K562 (cell line): ENCODE results near the gene IL1B. TPM values are rescaled to one million over a fixed set of nuclear protein-coding genes. Genes with fewer than 3 reads are reported as not detected.

ENCODE experiments used
- ATAC-seq: fragments of 200-7000 bp; cut with Tn5 transposase; 3 replicates; pipeline ENCODE4 v1.9.1; 2020; ENCODE audit warnings: moderate library complexity
- BruUV-seq: library from RNA; stranded (reverse); fragments of 400-500 nt; replicated peaks from 2 replicates; lab custom pipeline; 2021; lab: Mats Ljungman, UMichigan
- CTCF ChIA-PET: fragments of 300-600 bp; formaldehyde crosslinking; extraction: SDS; loops from one replicate; lab custom pipeline; 2021; ENCODE audit warnings: low intra/inter-chr PET ratio; lab: Yijun Ruan, JAX
- POLR2A ChIA-PET: fragments of 300-600, 350-650 bp; sonication (Branson Sonifier 250); formaldehyde crosslinking; extraction: SDS; loops from one replicate; lab custom pipeline; 2021; ENCODE audit warnings: antibody characterized with exemption, inconsistent platforms; lab: Yijun Ruan, JAX
- DNase-seq, 4 experiments: peaks; one replicate each; pipeline versions ENCODE4 v3.0.0 to v3.0.0-alpha.2; 2011 to 2018; ENCODE audit warnings: low spot score in 3 of 4, mixed read lengths in 3 of 4; ENCODE audit errors: extremely low read depth in 1 of 4
- FAIRE-seq: peaks from 2 replicates; lab custom pipeline; 2011; peaks lifted over from hg19 to GRCh38; lab: Jason Lieb, UNC
- H2AFZ ChIP-seq: 2 replicates; pipeline ENCODE4 v1.6.0; 2011; ENCODE audit warnings: low read depth, low read length, control low read depth, inconsistent platforms
- H3K27ac ChIP-seq: fragments of 200-600 bp; 3 replicates; pipeline ENCODE4 v1.8.0; 2011; ENCODE audit warnings: low read depth, mild to moderate bottlenecking, control low read depth, inconsistent platforms, low read length, moderate library complexity, mixed read lengths; ENCODE audit errors: extremely low read depth
- H3K27me3 ChIP-seq, 2 experiments: fragments of 300-600 bp in 1 of 2; 2 replicates in 1 of 2; 3 replicates in 1 of 2; pipeline versions ENCODE4 v1.6.0 to v1.8.0; 2011; ENCODE audit warnings: inconsistent platforms in 2 of 2, low read length in 2 of 2, mild to moderate bottlenecking in 1 of 2, mixed read lengths in 1 of 2, moderate library complexity in 1 of 2; ENCODE audit not compliant: control insufficient read depth in 2 of 2, insufficient read depth in 2 of 2
- H3K36me3 ChIP-seq: fragments of 300-600 bp; 3 replicates; pipeline ENCODE4 v1.8.0; 2011; ENCODE audit warnings: mild to moderate bottlenecking, low read length, inconsistent platforms; ENCODE audit not compliant: control insufficient read depth, insufficient read depth
- H3K4me1 ChIP-seq, 2 experiments: fragments of 200-600 bp in 1 of 2; replicated peaks in 1 of 2; 2 replicates in 1 of 2; 3 replicates in 1 of 2; pipeline versions ENCODE4 v1.5.1 to v1.8.0; 2011; ENCODE audit warnings: inconsistent platforms in 2 of 2, low read length in 2 of 2, mild to moderate bottlenecking in 1 of 2, mixed read lengths in 1 of 2, moderate library complexity in 1 of 2; ENCODE audit not compliant: control insufficient read depth in 2 of 2, insufficient read depth in 2 of 2
- H3K4me2 ChIP-seq: 2 replicates; pipeline ENCODE4 v1.6.1; 2011; ENCODE audit warnings: low read length, control low read depth, inconsistent platforms, mixed read lengths; ENCODE audit not compliant: insufficient read depth
- H3K4me3 ChIP-seq: fragments of 200-600 bp; sonication (generic), shearing (Covaris generic); 2 replicates; pipeline ENCODE4 v1.5.1; 2016; ENCODE audit warnings: control low read depth, inconsistent platforms
- H3K79me2 ChIP-seq: fragments of 200-600 bp; 3 replicates; pipeline ENCODE4 v1.8.0; 2011; ENCODE audit warnings: low read length, inconsistent platforms; ENCODE audit not compliant: control insufficient read depth, insufficient read depth
- H3K9ac ChIP-seq, 2 experiments: 2 replicates each; pipeline versions ENCODE4 v1.6.0 to v1.6.1; 2011; ENCODE audit warnings: low read depth in 2 of 2, low read length in 2 of 2, control low read depth in 1 of 2, inconsistent platforms in 1 of 2, mild to moderate bottlenecking in 1 of 2, mixed read lengths in 1 of 2; ENCODE audit not compliant: insufficient read depth in 1 of 2
- H3K9me1 ChIP-seq: one replicate; pipeline ENCODE4 v1.6.0; 2011; ENCODE audit warnings: inconsistent platforms, mild to moderate bottlenecking, low read length, moderate library complexity; ENCODE audit not compliant: control insufficient read depth, insufficient read depth
- H3K9me3 ChIP-seq: replicated peaks from 2 replicates; pipeline ENCODE4 v1.5.1; 2011; ENCODE audit warnings: low read depth, low read length, inconsistent platforms; ENCODE audit not compliant: control insufficient read depth, insufficient read depth
- H4K20me1 ChIP-seq: replicated peaks from 2 replicates; pipeline ENCODE4 v1.6.1; 2011; ENCODE audit warnings: low read length, inconsistent platforms, mixed read lengths; ENCODE audit not compliant: control insufficient read depth, insufficient read depth
- ATF7 ChIP-seq: fragments of 450-650 bp; IDR thresholded peaks from 2 replicates; pipeline ENCODE4 v1.7.1; 2014; ENCODE audit warnings: mild to moderate bottlenecking, moderate library complexity
- CAMTA2 ChIP-seq: fragments of 250-450 bp; sonication (Bioruptor Pico); conservative IDR thresholded peaks from 2 replicates; pipeline ENCODE4 v1.5.1; 2022
- FOSL1 ChIP-seq: fragments of 200-800 bp; sonication (Bioruptor generic); conservative IDR thresholded peaks from 2 replicates; pipeline ENCODE4 v1.6.1; 2016; ENCODE audit warnings: missing genetic modification characterization, missing compliant biosample characterization
- JUN ChIP-seq, 2 experiments: sonication (generic) in 1 of 2; formaldehyde crosslinking in 1 of 2; IDR thresholded peaks; 2 replicates each; pipeline versions ENCODE4 v1.6.1 to v1.8.0; 2012 to 2022; ENCODE audit warnings: borderline replicate concordance in 2 of 2, mild to moderate bottlenecking in 2 of 2, improper control_type of control experiment in 1 of 2, low read depth in 1 of 2, low read length in 1 of 2, missing genetic modification reagents in 1 of 2
- KLF1 ChIP-seq: fragments of 450-650 bp; IDR thresholded peaks from 2 replicates; pipeline ENCODE4 v1.6.1; 2016; ENCODE audit warnings: missing genetic modification characterization, missing compliant biosample characterization
- RNF2 ChIP-seq: sonication (generic); IDR thresholded peaks from 2 replicates; pipeline ENCODE4 v1.6.1; 2016
- SMAD4 ChIP-seq: fragments of 250-450 bp; sonication (Bioruptor Pico); conservative IDR thresholded peaks from 2 replicates; pipeline ENCODE4 v1.8.0; 2021; ENCODE audit warnings: inconsistent platforms, mild to moderate bottlenecking, moderate library complexity
- SRSF1 ChIP-seq: fragments of 200-400 bp; formaldehyde crosslinking; IDR thresholded peaks from 2 replicates; pipeline ENCODE4 v1.6.1; 2017; ENCODE audit warnings: mild to moderate bottlenecking, low read depth, low read length, moderate library complexity
- WGBS: fragments of 100-300 bp; shearing (Covaris generic); methylation state at CpG from one replicate; pipeline ENCODE4 v1.1.6; 2016; ENCODE audit warnings: low coverage, mixed read lengths; ENCODE audit not compliant: insufficient coverage; ENCODE audit errors: missing lambda C conversion rate; 5-methylcytosine and 5-hydroxymethylcytosine counted together
- in situ Hi-C: fragments of 300-500 bp; cut with MboI; formaldehyde crosslinking; loops from 4 replicates; pipeline ENCODE4 v1.15.0; 2018; ENCODE audit warnings: inconsistent platforms, mixed read lengths
- intact Hi-C: fragments of 100-400 bp; cut with micrococcal nuclease; formaldehyde crosslinking; loops from 2 replicates; pipeline ENCODE4 v1.14.2; 2022
- polyA plus RNA-seq, 8 experiments: library from polyadenylated mRNA; depleted of rRNA in 4 of 8; stranded (reverse) in 5 of 8; unstranded in 3 of 8; fragments of >200 nt; fragmentation: Nextera tagmentation in 2 of 8; fragmentation: Illumina TruSeq in 1 of 8; extraction: Ambion mirVana in 2 of 8; extraction: Trizol in 1 of 8; gene quantifications; 2 replicates each; pipeline versions ENCODE4 v1.2.1 to v1.2.3, GENCODE V29; 2011 to 2014; ENCODE audit warnings: inconsistent platforms in 1 of 8, missing spikeins in 1 of 8
- total RNA-seq, 7 experiments: library from RNA; depleted of rRNA in 6 of 7; stranded (reverse); fragments of >200 nt in 6 of 7; fragmentation: Illumina TruSeq in 2 of 7; extraction: Trizol in 2 of 7; gene quantifications; 2 replicates each; pipeline versions ENCODE4 v1.2.1 to v1.2.3, GENCODE V29; 2011 to 2021; ENCODE audit warnings: low replicate concordance in 1 of 7
- TF ChIP-seq, protein P1 (sequence below): fragments of 450-650 bp; IDR thresholded peaks from 2 replicates; pipeline ENCODE4 v1.6.1; 2016; ENCODE audit warnings: mild to moderate bottlenecking
- TF ChIP-seq, protein P2 (sequence below), 2 experiments: fragments of 250-450 bp in 1 of 2; fragments of 450-650 bp in 1 of 2; sonication (Bioruptor Pico) in 1 of 2; IDR thresholded peaks; 2 replicates each; pipeline versions ENCODE4 v1.6.1 to v1.8.0; 2016 to 2021; ENCODE audit warnings: mild to moderate bottlenecking in 2 of 2, moderate library complexity in 2 of 2, missing compliant biosample characterization in 1 of 2, missing genetic modification characterization in 1 of 2
- TF ChIP-seq, protein P3 (sequence below): sonication (generic); IDR thresholded peaks from 2 replicates; pipeline ENCODE4 v1.6.1; 2016
- TF ChIP-seq, protein P4 (sequence below): fragments of 250-450 bp; sonication (Bioruptor Pico); IDR thresholded peaks from 2 replicates; pipeline ENCODE4 v1.4.0; 2020; ENCODE audit warnings: borderline replicate concordance
- TF ChIP-seq, protein P5 (sequence below): IDR thresholded peaks from 2 replicates; pipeline ENCODE4 v1.6.1; 2016; ENCODE audit warnings: missing genetic modification characterization, missing compliant biosample characterization

The IL1B gene
- total and polyA plus RNA-seq, 9 of the 15 experiments (the other 6 are each of a cell fraction or from before 2014, with no cell fraction given), result 0.29 TPM; not detected in 8

DNA sequence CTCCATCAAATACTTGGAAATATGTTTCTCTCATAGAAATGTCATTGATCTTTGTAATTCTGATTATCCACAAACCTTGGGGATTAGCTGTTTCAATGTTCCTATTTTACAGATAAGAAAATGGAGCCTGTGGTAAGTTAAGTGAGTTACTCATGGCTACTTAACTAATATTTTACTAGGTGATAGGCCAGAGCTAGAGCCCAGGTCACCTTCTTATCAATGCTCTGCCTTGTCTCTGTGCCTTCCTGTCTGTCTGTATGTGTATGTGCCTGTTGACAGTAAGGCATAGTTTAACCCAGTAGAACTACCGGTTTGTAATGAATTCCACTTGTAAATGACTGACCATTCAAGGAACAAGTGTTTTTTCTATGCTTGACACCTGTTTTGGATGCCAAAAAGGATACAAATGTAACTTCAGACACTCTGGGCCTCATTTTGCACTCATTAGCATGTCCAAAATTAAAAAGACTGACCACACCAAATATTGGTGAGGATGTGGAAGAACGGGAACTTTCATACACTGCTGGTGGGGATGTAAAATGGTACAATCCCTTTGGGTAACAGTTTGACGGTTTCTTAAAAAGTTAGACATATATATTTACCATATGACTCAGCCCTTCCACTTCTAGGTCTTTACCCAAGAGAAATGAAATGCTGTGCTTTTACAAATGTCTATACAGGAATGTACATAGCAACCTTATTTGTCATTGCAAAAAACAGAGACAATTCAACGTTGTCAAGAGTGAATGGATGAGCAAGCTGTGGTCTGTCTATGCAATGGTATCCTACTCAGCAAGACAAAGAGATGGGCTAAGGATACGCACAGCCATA lies 32.7 kb downstream of the IL1B start:
- DNase-seq (peak in 3 of 4 experiments; percentile 31 to 52 (median 43)), ATAC-seq (peak; percentile 70), FAIRE-seq (peak; percentile 70)
- intact Hi-C loops, result no loop called here
- Histone ChIP-seq H3K4me1 (peaks cover 0 to 7% of the 10 kb centered on the region in 2 experiments; a peak in 2 of 5 replicates), H3K4me3 (no peak overlapping the region), H3K79me2 (no peaks in the 10 kb centered on the region), H3K27me3 (no peaks in the 10 kb centered on the region), H3K4me2 (no peak overlapping the region; the same call in 1 of the 2 replicates), H3K9me1 (no peaks in the 10 kb centered on the region), H4K20me1 (no peaks in the 10 kb centered on the region), H3K36me3 (no peaks in the 10 kb centered on the region), H2AFZ (peak overlapping the region; percentile 15), H3K9me3 (no peaks in the 10 kb centered on the region), H3K9ac (no peak overlapping the region), H3K27ac (no peak overlapping the region)
- ChIA-PET CTCF (no interaction called here), POLR2A (interaction anchor here (2.3 kb wide), 1 partner anchor 11 kb away, joined by 7 read pairs; no protein-coding TSS in a partner anchor)
- 26% methylated on average over 5 of the region's 5 CpGs for WGBS
- no TSS peak for BruUV-seq
- in situ Hi-C loops, result no loop called here
- TF ChIP-seq, protein P1, sequence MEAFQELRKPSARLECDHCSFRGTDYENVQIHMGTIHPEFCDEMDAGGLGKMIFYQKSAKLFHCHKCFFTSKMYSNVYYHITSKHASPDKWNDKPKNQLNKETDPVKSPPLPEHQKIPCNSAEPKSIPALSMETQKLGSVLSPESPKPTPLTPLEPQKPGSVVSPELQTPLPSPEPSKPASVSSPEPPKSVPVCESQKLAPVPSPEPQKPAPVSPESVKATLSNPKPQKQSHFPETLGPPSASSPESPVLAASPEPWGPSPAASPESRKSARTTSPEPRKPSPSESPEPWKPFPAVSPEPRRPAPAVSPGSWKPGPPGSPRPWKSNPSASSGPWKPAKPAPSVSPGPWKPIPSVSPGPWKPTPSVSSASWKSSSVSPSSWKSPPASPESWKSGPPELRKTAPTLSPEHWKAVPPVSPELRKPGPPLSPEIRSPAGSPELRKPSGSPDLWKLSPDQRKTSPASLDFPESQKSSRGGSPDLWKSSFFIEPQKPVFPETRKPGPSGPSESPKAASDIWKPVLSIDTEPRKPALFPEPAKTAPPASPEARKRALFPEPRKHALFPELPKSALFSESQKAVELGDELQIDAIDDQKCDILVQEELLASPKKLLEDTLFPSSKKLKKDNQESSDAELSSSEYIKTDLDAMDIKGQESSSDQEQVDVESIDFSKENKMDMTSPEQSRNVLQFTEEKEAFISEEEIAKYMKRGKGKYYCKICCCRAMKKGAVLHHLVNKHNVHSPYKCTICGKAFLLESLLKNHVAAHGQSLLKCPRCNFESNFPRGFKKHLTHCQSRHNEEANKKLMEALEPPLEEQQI, result no peak
- TF ChIP-seq CAMTA2 (CRISPR knock-in tag), result no peak
- no peak for TF ChIP-seq KLF1 (tag)
- peak; percentile 55 for TF ChIP-seq FOSL1 (tag)
- peak; percentile 72 for TF ChIP-seq SMAD4 (CRISPR knock-in tag)
- TF ChIP-seq, protein P2, sequence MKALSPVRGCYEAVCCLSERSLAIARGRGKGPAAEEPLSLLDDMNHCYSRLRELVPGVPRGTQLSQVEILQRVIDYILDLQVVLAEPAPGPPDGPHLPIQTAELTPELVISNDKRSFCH (CRISPR knock-in tag; IDR thresholded peaks at IDR 0.05), result no peak
- TF ChIP-seq, protein P2 (tag; IDR thresholded peaks at IDR 0.05), result no peak
- TF ChIP-seq RNF2, result no peak
- TF ChIP-seq, protein P3, sequence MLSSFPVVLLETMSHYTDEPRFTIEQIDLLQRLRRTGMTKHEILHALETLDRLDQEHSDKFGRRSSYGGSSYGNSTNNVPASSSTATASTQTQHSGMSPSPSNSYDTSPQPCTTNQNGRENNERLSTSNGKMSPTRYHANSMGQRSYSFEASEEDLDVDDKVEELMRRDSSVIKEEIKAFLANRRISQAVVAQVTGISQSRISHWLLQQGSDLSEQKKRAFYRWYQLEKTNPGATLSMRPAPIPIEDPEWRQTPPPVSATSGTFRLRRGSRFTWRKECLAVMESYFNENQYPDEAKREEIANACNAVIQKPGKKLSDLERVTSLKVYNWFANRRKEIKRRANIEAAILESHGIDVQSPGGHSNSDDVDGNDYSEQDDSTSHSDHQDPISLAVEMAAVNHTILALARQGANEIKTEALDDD, result peak; percentile 99
- no peak for TF ChIP-seq ATF7
- no peak for TF ChIP-seq SRSF1
- TF ChIP-seq, protein P4, sequence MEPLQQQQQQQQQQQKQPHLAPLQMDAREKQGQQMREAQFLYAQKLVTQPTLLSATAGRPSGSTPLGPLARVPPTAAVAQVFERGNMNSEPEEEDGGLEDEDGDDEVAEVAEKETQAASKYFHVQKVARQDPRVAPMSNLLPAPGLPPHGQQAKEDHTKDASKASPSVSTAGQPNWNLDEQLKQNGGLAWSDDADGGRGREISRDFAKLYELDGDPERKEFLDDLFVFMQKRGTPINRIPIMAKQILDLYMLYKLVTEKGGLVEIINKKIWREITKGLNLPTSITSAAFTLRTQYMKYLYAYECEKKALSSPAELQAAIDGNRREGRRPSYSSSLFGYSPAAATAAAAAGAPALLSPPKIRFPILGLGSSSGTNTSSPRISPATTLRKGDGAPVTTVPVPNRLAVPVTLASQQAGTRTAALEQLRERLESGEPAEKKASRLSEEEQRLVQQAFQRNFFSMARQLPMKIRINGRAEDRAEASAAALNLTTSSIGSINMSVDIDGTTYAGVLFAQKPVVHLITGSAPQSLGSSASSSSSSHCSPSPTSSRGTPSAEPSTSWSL (CRISPR knock-in tag), result no peak
- TF ChIP-seq, protein P5, sequence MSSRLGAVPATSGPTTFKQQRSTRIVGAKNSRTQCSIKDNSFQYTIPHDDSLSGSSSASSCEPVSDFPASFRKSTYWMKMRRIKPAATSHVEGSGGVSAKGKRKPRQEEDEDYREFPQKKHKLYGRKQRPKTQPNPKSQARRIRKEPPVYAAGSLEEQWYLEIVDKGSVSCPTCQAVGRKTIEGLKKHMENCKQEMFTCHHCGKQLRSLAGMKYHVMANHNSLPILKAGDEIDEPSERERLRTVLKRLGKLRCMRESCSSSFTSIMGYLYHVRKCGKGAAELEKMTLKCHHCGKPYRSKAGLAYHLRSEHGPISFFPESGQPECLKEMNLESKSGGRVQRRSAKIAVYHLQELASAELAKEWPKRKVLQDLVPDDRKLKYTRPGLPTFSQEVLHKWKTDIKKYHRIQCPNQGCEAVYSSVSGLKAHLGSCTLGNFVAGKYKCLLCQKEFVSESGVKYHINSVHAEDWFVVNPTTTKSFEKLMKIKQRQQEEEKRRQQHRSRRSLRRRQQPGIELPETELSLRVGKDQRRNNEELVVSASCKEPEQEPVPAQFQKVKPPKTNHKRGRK (tag), result no peak
- TF ChIP-seq JUN (IDR thresholded peaks at IDR 0.05; ENCODE audit: borderline replicate concordance, low read depth, low read length), result no peak
- no peak for TF ChIP-seq JUN (CRISPR knock-in tag; IDR thresholded peaks at IDR 0.05; ENCODE audit: borderline replicate concordance)
